NCI-H2196 treated with DMSO at 0.1 percent for 48 hours (cell line): ENCODE results near the gene TMEM220.

ENCODE experiments used
- DNase-seq: peaks from one replicate; lab custom pipeline; 2025; ENCODE audit not compliant: unreplicated experiment; lab: John Stamatoyannopoulos, UW

The TMEM220 gene

DNA sequence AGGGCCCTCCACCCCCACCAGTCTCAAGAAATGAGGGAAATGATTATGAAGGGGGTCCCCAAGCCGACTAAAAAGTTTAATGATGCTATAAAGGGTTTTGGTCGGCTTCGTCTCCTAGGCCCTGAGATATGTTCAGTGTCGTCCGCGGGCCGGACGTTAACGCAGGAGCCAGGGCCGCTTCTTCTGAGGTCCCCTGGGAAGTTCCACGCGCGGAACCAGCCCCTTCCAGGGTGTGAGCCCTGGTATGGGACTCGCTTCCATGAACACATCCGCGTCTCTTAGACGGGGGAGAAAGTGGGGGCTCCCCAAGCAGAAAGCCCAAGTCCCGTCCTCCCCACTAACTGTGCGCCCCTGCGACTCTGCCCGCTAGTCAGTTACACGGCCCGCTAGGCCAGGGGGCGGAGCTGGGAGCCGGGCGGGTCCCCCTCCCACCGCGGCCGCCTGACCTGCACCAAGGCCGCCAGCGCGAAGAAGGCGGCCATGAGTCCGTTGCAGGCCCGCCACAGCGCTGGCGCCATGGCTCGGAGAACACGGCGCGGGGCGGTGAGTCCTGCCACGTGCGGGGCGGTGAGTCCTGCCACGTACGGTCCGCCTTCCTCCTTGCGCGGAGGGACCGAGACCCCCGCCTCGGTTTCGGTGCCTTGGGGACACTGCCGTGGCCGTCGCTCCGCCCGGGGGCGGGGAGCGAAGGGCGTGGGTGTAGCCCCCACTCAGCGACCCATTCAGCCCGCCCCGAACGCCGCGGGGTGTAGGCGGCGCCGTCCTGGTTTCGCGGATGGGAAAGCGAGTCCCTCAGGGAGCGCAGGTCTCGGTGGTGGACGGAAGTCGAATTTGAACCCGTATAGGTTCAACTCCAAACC is at the start of gene TMEM220:
TMEM220 (minus strand) TSS at position 690 of the 860 bp plus-strand sequence; CDS start at position 518, 172 bp downstream.
- no peak for DNase-seq

- no peak for DNase-seq
These were observed 49.8 kb upstream of the TMEM220 start for GRCh38 chr17:10779609-10780008.

DNA sequence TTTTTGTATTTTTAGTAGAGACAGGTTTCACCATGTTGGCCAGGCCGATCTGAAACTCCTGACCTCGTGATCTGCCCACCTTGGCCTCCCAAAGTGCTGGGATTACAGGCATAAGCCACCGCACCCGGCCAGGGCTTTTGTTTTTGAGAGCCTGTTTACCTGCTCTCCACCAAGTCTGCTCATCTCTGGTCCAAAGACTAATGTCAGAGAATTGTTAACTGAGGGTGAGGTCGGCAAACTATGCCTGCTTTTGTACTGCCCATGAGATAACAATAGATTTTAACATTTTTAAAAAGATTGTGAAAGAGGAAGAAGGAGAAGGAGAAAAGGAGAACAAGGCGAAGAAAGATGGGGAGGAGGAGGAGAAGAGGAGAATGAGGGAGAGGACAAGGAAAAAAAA is 48.1 kb upstream of the TMEM220 start:
- DNase-seq, result no peak

GRCh38 chr17:10777131-10777807 is 47.4 kb upstream of the TMEM220 start:
- DNase-seq, result no peak

- DNase-seq, result no peak
These were observed 46.6 kb upstream of the TMEM220 start for GRCh38 chr17:10776381-10776780.

- DNase-seq, result no peak
These were observed 46.0 kb upstream of the TMEM220 start for GRCh38 chr17:10775740-10776356.

GRCh38 chr17:10775058-10775457 is 45.2 kb upstream of the TMEM220 start:
- DNase-seq, result no peak

- DNase-seq, result no peak
These were observed 43.6 kb upstream of the TMEM220 start for GRCh38 chr17:10773391-10773790.

- no peak for DNase-seq
These were observed 42.9 kb upstream of the TMEM220 start for GRCh38 chr17:10772425-10773380.

GRCh38 chr17:10771148-10771547 is 41.3 kb upstream of the TMEM220 start:
- DNase-seq, result no peak

DNA sequence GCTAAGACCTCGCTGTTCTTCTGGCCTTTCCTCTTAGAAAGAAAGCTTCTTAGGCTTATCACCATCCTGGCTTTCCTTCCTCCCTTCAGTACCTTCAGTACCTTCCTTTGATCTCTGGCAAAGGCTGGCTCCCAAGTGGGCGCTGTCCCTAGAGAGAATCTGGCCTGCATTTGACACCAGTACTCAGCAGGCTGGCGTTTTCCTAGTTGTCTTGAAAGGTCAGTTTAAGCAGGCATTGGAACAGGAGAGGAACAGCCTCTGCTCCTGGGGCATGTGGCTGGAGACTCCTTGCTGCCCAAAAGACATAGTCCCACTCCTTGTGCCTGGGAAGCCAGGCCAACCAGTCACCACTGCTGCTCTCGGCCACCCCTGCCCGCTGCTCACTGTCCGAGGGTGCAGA is 40.0 kb upstream of the TMEM220 start:
- no peak for DNase-seq

DNA sequence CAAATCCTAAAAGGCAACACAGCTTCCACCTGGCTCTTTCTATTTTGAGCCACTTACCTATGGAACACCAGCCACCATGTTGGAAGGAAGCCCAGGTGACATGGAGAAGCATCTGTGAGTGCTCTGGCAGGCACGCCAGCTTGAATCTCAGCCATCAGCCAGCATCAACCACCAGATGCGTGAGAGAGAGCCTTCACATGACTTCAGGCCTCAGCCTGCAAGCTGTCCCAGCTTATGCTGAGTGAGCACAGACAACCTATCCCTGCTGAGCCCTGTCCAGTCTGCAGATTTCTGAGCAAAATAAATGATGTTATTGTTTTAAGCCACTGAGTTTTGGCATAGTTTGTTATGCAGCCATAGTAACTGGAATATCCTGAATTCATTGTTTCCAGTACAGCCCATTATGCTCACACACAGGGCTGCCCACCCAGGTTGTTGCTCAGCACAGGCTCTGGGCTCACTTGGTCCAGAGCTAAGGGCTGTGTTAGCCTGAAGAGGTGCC is 39.0 kb upstream of the TMEM220 start:
- no peak for DNase-seq

DNA sequence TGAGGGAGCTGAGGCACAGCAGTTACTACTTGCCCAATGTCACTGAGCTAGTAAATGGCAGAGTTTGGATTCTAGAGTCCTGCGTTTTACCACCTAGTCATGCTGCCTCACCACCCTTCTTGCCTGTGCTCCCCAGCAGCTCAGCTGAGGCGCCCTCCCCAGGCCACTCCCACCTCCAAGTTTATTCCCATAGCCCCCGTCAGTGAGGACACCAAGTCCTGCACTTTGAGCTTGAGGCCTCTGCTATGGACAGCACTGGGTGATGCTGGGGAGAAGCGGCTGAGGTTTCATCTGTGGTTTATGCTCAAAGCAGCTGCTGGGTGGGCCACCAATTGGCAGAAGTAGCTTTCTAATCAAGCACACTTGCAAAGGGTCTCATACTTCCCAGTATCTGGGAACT is 37.4 kb upstream of the TMEM220 start:
- DNase-seq, result no peak

- DNase-seq, result no peak
These were observed 32.2 kb upstream of the TMEM220 start for GRCh38 chr17:10762037-10762436.

DNA sequence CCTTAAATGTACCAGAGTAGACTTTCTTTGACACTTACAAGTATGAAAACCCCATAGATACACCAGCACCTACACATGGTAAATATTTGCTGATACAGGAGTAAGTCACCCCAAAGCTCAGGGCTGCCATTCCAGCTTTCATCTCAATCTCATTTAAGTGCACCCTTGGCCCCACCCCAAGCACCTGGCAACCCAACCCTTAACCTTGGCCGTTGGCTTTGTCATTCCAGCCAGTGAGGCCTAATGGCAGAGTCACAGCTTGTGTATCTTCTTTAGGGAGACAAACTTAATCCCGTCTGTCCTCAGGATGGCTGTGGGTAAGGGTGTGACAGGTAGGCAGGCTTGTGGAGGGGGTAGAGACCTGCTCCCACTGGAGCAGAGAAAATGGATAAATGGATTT is 31.5 kb upstream of the TMEM220 start:
- DNase-seq, result no peak

DNA sequence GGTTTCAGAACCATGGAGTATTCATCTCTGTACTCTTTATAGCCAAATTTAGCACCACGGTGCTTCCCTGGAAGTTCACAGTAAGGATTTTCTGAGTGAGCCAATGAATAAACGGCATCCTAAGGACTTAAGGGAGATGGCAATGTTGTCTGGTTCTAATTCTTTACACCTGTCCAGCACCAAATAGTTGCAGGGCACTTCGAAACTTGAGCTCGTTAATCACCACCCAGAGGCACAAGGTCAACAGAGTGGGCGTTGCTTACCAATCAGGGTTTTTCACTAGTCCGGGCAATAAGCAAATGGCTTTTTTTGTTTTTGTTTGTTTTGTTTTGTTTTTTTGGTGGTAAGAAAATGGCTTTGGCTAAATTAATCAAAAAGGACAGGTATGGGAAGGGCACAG is 28.2 kb upstream of the TMEM220 start:
- no peak for DNase-seq

DNA sequence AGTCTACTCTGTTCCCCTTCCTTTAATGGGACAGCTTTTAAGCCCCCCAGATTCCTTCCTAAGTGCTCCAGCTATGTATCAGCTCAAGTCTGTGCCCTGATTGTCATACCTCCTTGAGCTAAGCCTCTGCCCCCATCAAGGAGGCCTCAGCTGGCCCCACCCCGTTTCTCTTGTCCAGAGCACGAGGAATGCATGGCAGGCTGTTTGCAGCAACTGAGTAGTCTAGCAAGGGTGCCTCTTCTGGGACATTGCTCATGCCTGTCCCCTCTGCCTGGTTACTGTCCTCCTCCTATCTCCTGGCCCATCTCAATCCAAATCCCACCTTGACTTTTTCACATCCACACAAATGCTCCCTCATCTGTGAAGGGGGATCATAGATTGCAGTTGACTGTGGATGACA is 27.8 kb upstream of the TMEM220 start:
- no peak for DNase-seq

GRCh38 chr17:10757067-10757466 is 27.2 kb upstream of the TMEM220 start:
- no peak for DNase-seq

- DNase-seq, result no peak
These were observed 26.8 kb upstream of the TMEM220 start for GRCh38 chr17:10756619-10757018.

DNA sequence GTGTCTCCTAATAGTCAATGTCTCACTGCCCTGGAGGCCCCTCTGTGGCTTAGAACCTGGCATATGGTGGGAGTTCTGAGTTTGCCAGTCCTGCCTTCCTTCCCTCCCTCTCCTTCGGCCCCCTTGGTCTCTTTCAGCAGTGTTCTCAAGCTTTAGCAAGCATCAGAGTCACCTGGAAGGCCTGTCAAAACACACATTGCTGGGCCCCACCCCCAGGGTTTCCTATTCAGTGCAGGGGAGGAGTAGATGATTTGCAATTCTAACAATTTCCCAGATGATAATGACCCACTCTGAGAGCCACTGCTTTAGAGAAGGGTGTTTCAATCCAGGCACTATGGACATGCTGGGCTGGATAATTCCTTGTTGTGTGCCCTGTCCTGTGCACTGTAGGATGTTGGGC is 26.4 kb upstream of the TMEM220 start:
- DNase-seq, result no peak
